Measurements from ENCODE around the gene GPS1. TPM values are rescaled to one million over a fixed set of nuclear protein-coding genes. Genes with fewer than 3 reads are reported as not detected.

The GPS1 gene
- total RNA-seq, 2 experiments from 2014 or later, result 82.7 to 88.6 TPM

DNA sequence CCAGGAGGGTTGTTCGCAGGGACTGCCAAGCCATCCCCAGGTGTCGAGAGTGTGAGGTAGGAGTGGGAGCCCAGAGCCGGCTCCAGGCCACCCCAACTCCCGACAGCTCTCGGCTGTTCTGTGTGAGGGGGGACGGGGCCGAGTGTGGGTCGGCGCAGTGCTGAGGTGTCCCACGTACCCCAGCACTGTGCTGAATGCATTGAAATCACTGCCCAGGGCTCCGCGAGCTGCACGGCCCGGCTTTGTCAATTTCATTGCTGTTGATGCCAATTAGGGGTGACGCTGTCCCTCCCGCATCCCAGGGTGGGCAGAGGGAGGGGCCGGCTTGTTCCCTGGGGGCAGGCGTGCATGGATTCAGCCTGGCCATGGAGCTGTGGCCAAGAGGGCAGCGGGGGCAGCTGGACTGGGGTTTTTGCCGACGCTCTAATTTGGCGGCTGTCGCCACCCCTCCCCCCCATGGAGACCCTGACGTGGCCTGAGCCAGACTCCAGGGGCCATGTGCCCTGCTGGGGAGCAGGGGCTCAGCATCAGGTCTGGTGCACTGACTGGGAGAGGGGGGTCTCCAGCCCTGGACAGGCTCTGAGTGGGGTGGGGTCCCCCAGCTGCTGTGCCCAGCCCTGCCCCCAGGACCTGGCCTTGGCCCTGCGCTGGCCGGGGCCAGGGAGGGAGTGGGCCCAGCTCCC is 43.3 kb upstream of the GPS1 start:
- Mint-ChIP-seq H3K4me3 (no peak overlapping the region), H3K36me3 (ENCODE audit: low read depth) (no peaks in the 10 kb centered on the region), H3K9me3 (no peaks in the 10 kb centered on the region), H3K27ac (no peak overlapping the region), H3K27me3 (no peaks in the 10 kb centered on the region), H3K4me1 (ENCODE audit: low read depth) (peaks cover 6% of the 10 kb centered on the region)
- intact Hi-C loops (cut with micrococcal nuclease), result no loop called here
- ATAC-seq, result no peak
- ChIA-PET POLR2A (no interaction called here), CTCF (no interaction called here)
- no peak for DNase-seq
- TF ChIP-seq, protein P1, sequence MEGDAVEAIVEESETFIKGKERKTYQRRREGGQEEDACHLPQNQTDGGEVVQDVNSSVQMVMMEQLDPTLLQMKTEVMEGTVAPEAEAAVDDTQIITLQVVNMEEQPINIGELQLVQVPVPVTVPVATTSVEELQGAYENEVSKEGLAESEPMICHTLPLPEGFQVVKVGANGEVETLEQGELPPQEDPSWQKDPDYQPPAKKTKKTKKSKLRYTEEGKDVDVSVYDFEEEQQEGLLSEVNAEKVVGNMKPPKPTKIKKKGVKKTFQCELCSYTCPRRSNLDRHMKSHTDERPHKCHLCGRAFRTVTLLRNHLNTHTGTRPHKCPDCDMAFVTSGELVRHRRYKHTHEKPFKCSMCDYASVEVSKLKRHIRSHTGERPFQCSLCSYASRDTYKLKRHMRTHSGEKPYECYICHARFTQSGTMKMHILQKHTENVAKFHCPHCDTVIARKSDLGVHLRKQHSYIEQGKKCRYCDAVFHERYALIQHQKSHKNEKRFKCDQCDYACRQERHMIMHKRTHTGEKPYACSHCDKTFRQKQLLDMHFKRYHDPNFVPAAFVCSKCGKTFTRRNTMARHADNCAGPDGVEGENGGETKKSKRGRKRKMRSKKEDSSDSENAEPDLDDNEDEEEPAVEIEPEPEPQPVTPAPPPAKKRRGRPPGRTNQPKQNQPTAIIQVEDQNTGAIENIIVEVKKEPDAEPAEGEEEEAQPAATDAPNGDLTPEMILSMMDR (IDR thresholded peaks at IDR 0.05), result no peak

GRCh38 chr17:82008941-82009405 is 42.7 kb upstream of the GPS1 start:
- no peak for DNase-seq
- TF ChIP-seq, protein P1 (IDR thresholded peaks at IDR 0.05), result no peak
- Mint-ChIP-seq H3K27ac (no peak overlapping the region), H3K4me3 (no peak overlapping the region), H3K4me1 (ENCODE audit: low read depth) (peaks cover 6% of the 10 kb centered on the region), H3K9me3 (no peaks in the 10 kb centered on the region), H3K27me3 (no peaks in the 10 kb centered on the region), H3K36me3 (ENCODE audit: low read depth) (no peaks in the 10 kb centered on the region)
- ChIA-PET POLR2A (no interaction called here), CTCF (interaction anchor here (1.6 kb wide), 1 partner anchor 11 kb away, joined by 7 read pairs; no protein-coding TSS in a partner anchor)
- intact Hi-C loops (cut with micrococcal nuclease), result no loop called here
- peak; percentile 10 for ATAC-seq

DNA sequence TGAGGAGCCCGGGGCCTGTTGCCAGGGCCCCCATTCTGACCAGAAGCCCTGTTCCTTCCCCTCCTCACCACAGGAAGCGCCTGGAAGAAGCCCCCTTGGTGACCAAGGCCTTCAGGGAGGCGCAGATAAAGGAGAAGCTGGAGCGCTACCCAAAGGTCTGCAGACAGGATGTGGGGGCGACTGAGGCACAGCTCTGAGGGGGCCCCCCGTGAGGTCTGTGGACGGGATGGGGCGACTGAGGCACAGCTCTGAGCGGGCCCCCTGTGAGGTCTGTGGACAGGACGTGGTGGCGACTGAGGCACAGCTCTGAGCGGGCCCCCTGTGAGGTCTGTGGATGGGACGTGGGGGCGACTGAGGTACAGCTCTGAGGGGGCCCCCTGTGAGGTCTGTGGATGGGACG is 42.3 kb upstream of the GPS1 start:
- intact Hi-C loops (cut with micrococcal nuclease), result no loop called here
- Mint-ChIP-seq H3K27ac (peak overlapping the region; percentile 30), H3K4me1 (ENCODE audit: low read depth) (peaks cover 6% of the 10 kb centered on the region), H3K9me3 (no peaks in the 10 kb centered on the region), H3K27me3 (no peaks in the 10 kb centered on the region), H3K36me3 (ENCODE audit: low read depth) (no peaks in the 10 kb centered on the region), H3K4me3 (no peak overlapping the region)
- ChIA-PET POLR2A (no interaction called here), CTCF (interaction anchor here (1.0 to 1.6 kb wide), 3 partner anchors 10 to 50 kb away, joined by 3 to 7 read pairs (median 4); no protein-coding TSS in a partner anchor)
- DNase-seq, result peak; percentile 67
- TF ChIP-seq, protein P1 (IDR thresholded peaks at IDR 0.05), result no peak
- peak; percentile 74 for ATAC-seq

DNA sequence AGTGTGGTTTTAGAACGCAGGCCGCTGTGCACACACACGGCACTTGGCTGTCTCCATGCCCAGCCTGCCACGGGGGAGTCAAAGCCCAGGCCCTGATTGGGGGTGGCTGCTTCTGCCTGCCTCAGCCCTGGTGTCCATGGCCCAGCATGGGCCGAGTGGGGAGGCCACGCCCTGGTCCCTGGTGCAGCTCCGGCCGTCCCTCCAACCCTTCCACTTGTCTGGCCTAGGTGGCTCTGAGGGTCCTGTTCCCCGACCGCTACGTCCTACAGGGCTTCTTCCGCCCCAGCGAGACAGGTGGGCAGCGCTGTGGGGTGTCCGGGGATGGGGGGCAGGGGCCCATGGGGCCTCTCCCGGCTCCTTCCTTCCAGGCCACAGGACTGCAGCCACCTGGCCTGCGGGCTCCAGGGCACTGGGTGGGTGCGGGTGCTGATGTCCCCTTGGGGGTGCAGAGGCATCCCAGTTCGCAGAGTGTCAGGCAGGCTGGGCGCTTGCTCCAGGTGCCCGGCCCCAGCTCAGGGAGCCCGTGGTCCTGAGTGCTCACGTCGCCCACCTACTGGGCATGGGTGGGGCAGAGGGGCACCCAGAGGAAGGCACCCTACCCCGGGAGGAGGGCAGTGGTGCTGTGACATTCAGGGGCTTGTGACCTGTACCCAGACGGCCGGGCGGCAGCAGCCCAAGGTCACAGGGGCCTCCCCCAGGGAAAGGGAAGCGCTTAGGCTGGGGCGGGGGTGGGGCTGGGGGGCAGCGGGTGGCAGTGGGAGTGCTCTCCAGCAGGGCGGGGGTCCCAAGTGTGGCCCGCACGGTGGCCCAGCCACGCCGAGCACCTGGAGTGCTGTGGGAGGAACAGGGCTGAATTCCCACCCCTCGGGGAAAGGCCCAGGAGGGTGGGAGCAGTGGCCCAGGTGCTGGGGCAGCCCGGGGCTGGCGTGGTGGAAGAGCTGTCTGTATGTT is 40.8 kb upstream of the GPS1 start:
- TF ChIP-seq, protein P1 (IDR thresholded peaks at IDR 0.05), result no peak
- no peak overlapping the region for H3K27ac Mint-ChIP-seq
- no peaks in the 10 kb centered on the region for H3K36me3 Mint-ChIP-seq (ENCODE audit: low read depth)
- POLR2A ChIA-PET, result interaction anchor here (0.9 kb wide), 1 partner anchor 14 kb away, joined by 3 read pairs; no protein-coding TSS in a partner anchor
- no peaks in the 10 kb centered on the region for H3K9me3 Mint-ChIP-seq
- intact Hi-C loops (cut with micrococcal nuclease), result no loop called here
- DNase-seq, result no peak
- no peak for ATAC-seq
- no peak overlapping the region for H3K4me3 Mint-ChIP-seq
- peaks cover 6% of the 10 kb centered on the region for H3K4me1 Mint-ChIP-seq (ENCODE audit: low read depth)
- CTCF ChIA-PET, result interaction anchor here (0.7 to 1.6 kb wide), 3 partner anchors 9 to 44 kb away, joined by 3 to 7 read pairs (median 4); no protein-coding TSS in a partner anchor
- no peaks in the 10 kb centered on the region for H3K27me3 Mint-ChIP-seq
